H9 (cell line): ENCODE measurements around the gene ORAI3. TPM values are rescaled to one million over a fixed set of nuclear protein-coding genes. Genes with fewer than 3 reads are reported as not detected.

Experiments used
- DNase-seq: peaks from one replicate; pipeline ENCODE4 v3.0.0-alpha.2; 2017
- H2AFZ ChIP-seq: one replicate; pipeline ENCODE4 v1.6.1; 2013; ENCODE audit warnings: mild to moderate bottlenecking, low read length, control low read depth, moderate library complexity
- H2AK5ac ChIP-seq: 2 replicates; pipeline ENCODE4 v1.6.1; 2013; ENCODE audit warnings: low read length, control low read depth, mixed read lengths; ENCODE audit not compliant: insufficient read length
- H2BK120ac ChIP-seq: one replicate; pipeline ENCODE4 v1.6.1; 2013; ENCODE audit warnings: low read depth, mild to moderate bottlenecking, low read length, control low read depth, inconsistent platforms; ENCODE audit not compliant: poor library complexity, severe bottlenecking
- H2BK12ac ChIP-seq: 2 replicates; pipeline ENCODE4 v1.6.1; 2013; ENCODE audit warnings: low read length, control low read depth, mixed read lengths, low read depth; ENCODE audit not compliant: insufficient read length
- H2BK15ac ChIP-seq: 2 replicates; pipeline ENCODE4 v1.6.1; 2013; ENCODE audit warnings: low read depth, low read length, control low read depth
- H2BK20ac ChIP-seq: one replicate; pipeline ENCODE4 v1.6.1; 2013; ENCODE audit warnings: low read depth, mild to moderate bottlenecking, low read length, control low read depth, inconsistent platforms; ENCODE audit not compliant: poor library complexity, severe bottlenecking
- H2BK5ac ChIP-seq: 2 replicates; pipeline ENCODE4 v1.6.1; 2013; ENCODE audit warnings: low read length, control low read depth, mixed read lengths; ENCODE audit not compliant: insufficient read length
- H3K14ac ChIP-seq: 2 replicates; pipeline ENCODE4 v1.6.1; 2013; ENCODE audit warnings: low read length, control low read depth; ENCODE audit not compliant: insufficient read depth
- H3K18ac ChIP-seq: 2 replicates; pipeline ENCODE4 v1.6.1; 2013; ENCODE audit warnings: low read depth, mild to moderate bottlenecking, mixed read lengths, low read length, control low read depth; ENCODE audit not compliant: insufficient read length
- H3K23ac ChIP-seq: 2 replicates; pipeline ENCODE4 v1.6.1; 2013; ENCODE audit warnings: low read length, control low read depth, mixed read lengths, low read depth; ENCODE audit not compliant: insufficient read length
- H3K23me2 ChIP-seq: 2 replicates; pipeline ENCODE4 v1.6.1; 2013; ENCODE audit warnings: low read depth, mild to moderate bottlenecking, mixed read lengths, low read length, control low read depth; ENCODE audit not compliant: insufficient read length, poor library complexity, severe bottlenecking
- H3K27ac ChIP-seq: 2 replicates; pipeline ENCODE4 v1.5.1; 2013; ENCODE audit warnings: low read length, control low read depth, mixed read lengths, low read depth; ENCODE audit not compliant: insufficient read length
- H3K27me3 ChIP-seq: 2 replicates; pipeline ENCODE4 v1.6.1; 2013; ENCODE audit warnings: low read length, control low read depth, inconsistent platforms; ENCODE audit not compliant: insufficient read depth
- H3K4ac ChIP-seq: 2 replicates; pipeline ENCODE4 v1.6.1; 2013; ENCODE audit warnings: low read depth, mild to moderate bottlenecking, control low read depth, inconsistent platforms, low read length, moderate library complexity
- H3K4me1 ChIP-seq: 2 replicates; pipeline ENCODE4 v1.6.1; 2013; ENCODE audit warnings: low read length, control low read depth, inconsistent platforms; ENCODE audit not compliant: insufficient read depth
- H3K4me2 ChIP-seq: 2 replicates; pipeline ENCODE4 v1.6.1; 2013; ENCODE audit warnings: low read length, control low read depth, mixed read lengths; ENCODE audit not compliant: insufficient read length, insufficient read depth
- H3K56ac ChIP-seq: 2 replicates; pipeline ENCODE4 v1.6.1; 2013; ENCODE audit warnings: low read depth, mild to moderate bottlenecking, mixed read lengths, low read length, control low read depth; ENCODE audit not compliant: insufficient read length
- H3K79me1 ChIP-seq: 2 replicates; pipeline ENCODE4 v1.6.1; 2013; ENCODE audit warnings: low read depth, mild to moderate bottlenecking, moderate library complexity, low read length, control low read depth, inconsistent platforms; ENCODE audit not compliant: insufficient read depth, poor library complexity, severe bottlenecking
- H3K79me2 ChIP-seq: 2 replicates; pipeline ENCODE4 v1.6.1; 2013; ENCODE audit warnings: low read length, control low read depth, inconsistent platforms; ENCODE audit not compliant: insufficient read depth
- H3K9ac ChIP-seq: 2 replicates; pipeline ENCODE4 v1.6.1; 2013; ENCODE audit warnings: low read length, control low read depth, mixed read lengths; ENCODE audit not compliant: insufficient read length; ENCODE audit errors: extremely low read depth
- H3K9me3 ChIP-seq: one replicate; pipeline ENCODE4 v1.6.1; 2013; ENCODE audit warnings: low read depth, low read length, inconsistent platforms; ENCODE audit not compliant: control insufficient read depth
- H3T11ph ChIP-seq: one replicate; pipeline ENCODE4 v1.6.1; 2013; ENCODE audit warnings: mild to moderate bottlenecking, low read length, control low read depth, inconsistent platforms
- H4K20me1 ChIP-seq: one replicate; pipeline ENCODE4 v1.6.1; 2013; ENCODE audit not compliant: control insufficient read depth, insufficient read length, insufficient read depth
- H4K5ac ChIP-seq: 2 replicates; pipeline ENCODE4 v1.6.1; 2013; ENCODE audit warnings: low read depth, mild to moderate bottlenecking, mixed read lengths, low read length, control low read depth; ENCODE audit not compliant: insufficient read length
- H4K8ac ChIP-seq: replicated peaks from 2 replicates; pipeline ENCODE4 v1.6.1; 2013; ENCODE audit warnings: low read length, control low read depth, mixed read lengths, low read depth; ENCODE audit not compliant: insufficient read length
- H4K91ac ChIP-seq: 2 replicates; pipeline ENCODE4 v1.6.1; 2013; ENCODE audit warnings: low read depth, mild to moderate bottlenecking, moderate library complexity, mixed read lengths, low read length, control low read depth; ENCODE audit not compliant: insufficient read length
- H3K27ac Mint-ChIP-seq, 3 experiments: 2 replicates in 2 of 3; 3 replicates in 1 of 3; pipeline ENCODE4 v1.8.0; 2020 to 2021; ENCODE audit warnings: mixed read lengths in 3 of 3, mild to moderate bottlenecking in 1 of 3, moderate library complexity in 1 of 3
- H3K27me3 Mint-ChIP-seq: 2 replicates; pipeline ENCODE4 v1.8.0; 2021; ENCODE audit warnings: low read depth, mild to moderate bottlenecking, moderate library complexity, mixed read lengths
- H3K36me3 Mint-ChIP-seq, 3 experiments: 2 replicates in 2 of 3; 3 replicates in 1 of 3; pipeline ENCODE4 v1.8.0; 2020 to 2021; ENCODE audit warnings: low read depth in 3 of 3, mixed read lengths in 3 of 3; ENCODE audit not compliant: insufficient read depth in 1 of 3
- H3K4me1 Mint-ChIP-seq, 2 experiments: 2 replicates each; pipeline ENCODE4 v1.8.0; 2020; ENCODE audit warnings: mixed read lengths in 2 of 2
- H3K4me3 Mint-ChIP-seq, 2 experiments: 2 replicates in 1 of 2; 3 replicates in 1 of 2; pipeline ENCODE4 v1.8.0; 2020 to 2021; ENCODE audit warnings: mild to moderate bottlenecking in 2 of 2, mixed read lengths in 2 of 2, moderate library complexity in 1 of 2
- H3K9me3 Mint-ChIP-seq, 2 experiments: 2 replicates in 1 of 2; 3 replicates in 1 of 2; pipeline ENCODE4 v1.8.0; 2020; ENCODE audit warnings: mild to moderate bottlenecking in 2 of 2, mixed read lengths in 2 of 2, moderate library complexity in 1 of 2
- WGBS: extraction: QIAGEN DNeasy Blood & Tissue Kit; methylation state at CpG from one replicate; pipeline ENCODE4 v1.1.7; 2013; ENCODE audit warnings: missing lambda C conversion rate, low lambda C conversion rate, mixed read lengths; ENCODE audit not compliant: insufficient read length; ENCODE audit errors: extremely low coverage; 5-methylcytosine and 5-hydroxymethylcytosine counted together
- total RNA-seq: library from RNA; stranded (reverse); gene quantifications from 2 replicates; pipeline ENCODE4 v1.2.1, GENCODE V29; 2021
- TF ChIP-seq, protein P1 (sequence below): fragments of 200-600 bp; sonication (generic); conservative IDR thresholded peaks from 3 replicates; pipeline ENCODE4 v1.8.0; 2021; ENCODE audit warnings: antibody characterized with exemption, mild to moderate bottlenecking

Gene ORAI3
- total RNA-seq, 1 experiment from 2014 or later: 6.9 TPM

DNA sequence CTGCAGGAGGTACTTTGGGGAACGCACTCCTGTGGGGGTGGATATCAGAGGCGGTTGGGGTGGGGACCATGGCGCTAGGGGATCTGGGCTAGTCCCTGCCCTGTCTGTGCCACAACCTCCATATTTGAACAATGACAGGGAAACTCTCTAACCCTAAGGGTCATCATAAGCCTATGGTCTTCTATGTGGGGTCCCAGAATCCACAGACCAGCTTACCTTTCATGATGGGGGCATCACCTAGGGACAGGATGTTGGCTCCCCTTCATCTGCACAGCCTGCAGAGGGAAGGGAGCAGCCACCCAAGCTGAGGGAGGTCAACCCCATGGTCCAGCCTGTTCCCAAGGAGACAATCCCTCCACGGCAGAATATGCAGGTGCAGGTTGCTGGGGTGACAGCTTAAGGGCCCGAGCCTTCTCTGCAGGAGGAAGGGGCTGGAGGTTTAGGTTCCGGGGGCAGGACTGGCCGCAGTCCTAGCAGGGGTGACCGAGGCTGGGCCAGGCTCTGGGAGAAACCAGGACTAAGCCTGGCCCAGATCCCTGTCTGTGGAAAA lies 1.7 kb downstream of the ORAI3 start:
- Mint-ChIP-seq H3K4me3 (peak overlapping the region; percentile 79 to 91), H3K27me3 (peaks cover 4% of the 10 kb centered on the region; the same call in 1 of the 2 replicates), H3K4me1 (peaks cover 26 to 28% of the 10 kb centered on the region in 2 experiments), H3K9me3 (no peaks in the 10 kb centered on the region), H3K27ac (peak overlapping the region in 1 of 3 experiments; percentile 48; a peak in 2 of 7 replicates), H3K36me3 (peaks cover 4 to 13% (median 5%) of the 10 kb centered on the region in 3 experiments; a peak in 6 of 7 replicates)
- TF ChIP-seq, protein P1, sequence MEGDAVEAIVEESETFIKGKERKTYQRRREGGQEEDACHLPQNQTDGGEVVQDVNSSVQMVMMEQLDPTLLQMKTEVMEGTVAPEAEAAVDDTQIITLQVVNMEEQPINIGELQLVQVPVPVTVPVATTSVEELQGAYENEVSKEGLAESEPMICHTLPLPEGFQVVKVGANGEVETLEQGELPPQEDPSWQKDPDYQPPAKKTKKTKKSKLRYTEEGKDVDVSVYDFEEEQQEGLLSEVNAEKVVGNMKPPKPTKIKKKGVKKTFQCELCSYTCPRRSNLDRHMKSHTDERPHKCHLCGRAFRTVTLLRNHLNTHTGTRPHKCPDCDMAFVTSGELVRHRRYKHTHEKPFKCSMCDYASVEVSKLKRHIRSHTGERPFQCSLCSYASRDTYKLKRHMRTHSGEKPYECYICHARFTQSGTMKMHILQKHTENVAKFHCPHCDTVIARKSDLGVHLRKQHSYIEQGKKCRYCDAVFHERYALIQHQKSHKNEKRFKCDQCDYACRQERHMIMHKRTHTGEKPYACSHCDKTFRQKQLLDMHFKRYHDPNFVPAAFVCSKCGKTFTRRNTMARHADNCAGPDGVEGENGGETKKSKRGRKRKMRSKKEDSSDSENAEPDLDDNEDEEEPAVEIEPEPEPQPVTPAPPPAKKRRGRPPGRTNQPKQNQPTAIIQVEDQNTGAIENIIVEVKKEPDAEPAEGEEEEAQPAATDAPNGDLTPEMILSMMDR: no peak
- Histone ChIP-seq H4K20me1 (no peaks in the 10 kb centered on the region), H2BK120ac (no peak overlapping the region), H3K27ac (no peak overlapping the region), H3K4me1 (no peaks in the 10 kb centered on the region), H3K9me3 (no peaks in the 10 kb centered on the region), H2BK5ac (no peak overlapping the region), H3T11ph (no peak overlapping the region), H3K18ac (no peak overlapping the region), H3K23me2 (peaks cover 11% of the 10 kb centered on the region), H4K8ac (no peak overlapping the region), H3K79me2 (no peaks in the 10 kb centered on the region), H3K79me1 (no peaks in the 10 kb centered on the region), H3K4ac (no peak overlapping the region), H2BK20ac (no peak overlapping the region), H2AK5ac (no peak overlapping the region), H3K56ac (no peak overlapping the region), H3K9ac (no peak overlapping the region), H3K27me3 (no peaks in the 10 kb centered on the region), H4K5ac (no peak overlapping the region), H2AFZ (no peak overlapping the region), H2BK15ac (no peak overlapping the region), H3K14ac (no peak overlapping the region), H4K91ac (no peak overlapping the region), H3K4me2 (peak overlapping the region; percentile 71), H3K23ac (no peak overlapping the region), H2BK12ac (no peak overlapping the region)
- no CpG with 5 or more reads among the region's 8 CpGs for WGBS
- no peak for DNase-seq
